ENCODE data around the gene CLIC1. TPM values are rescaled to one million over a fixed set of nuclear protein-coding genes. Genes with fewer than 3 reads are reported as not detected.

CLIC1 gene
- total RNA-seq, 1 experiment from 2014 or later: 432 TPM

- no peaks in the 10 kb centered on the region; the same call in 1 of the 2 replicates for H4K20me1 ChIP-seq (ENCODE audit: insufficient read depth)
- ATAC-seq: peak; percentile 19; the same call in 1 of the 2 replicates
- TF ChIP-seq YY1 (IDR thresholded peaks at IDR 0.05; ENCODE audit: extremely low read depth, insufficient replicate concordance, low read depth, low read length) (peak; percentile 14), REST (IDR thresholded peaks at IDR 0.05; ENCODE audit: low read depth) (no peak)
- H3K9ac ChIP-seq (ENCODE audit: low read length): peak overlapping the region; percentile 82
- ChIA-PET RAD21 (ENCODE audit: low non-redundant PET in 1 of 2, low total read pairs in 2 of 2, uncharacterized antibody in 2 of 2, unreplicated experiment in 2 of 2) (interaction anchor here (0.6 to 1.1 kb wide), 2 partner anchors 40 to 54 kb away, joined by 3 to 4 read pairs; no protein-coding TSS in a partner anchor), POLR2A (interaction anchor here (0.7 to 1.8 kb wide), 3 partner anchors 40 to 105 kb away, joined by 4 to 10 read pairs (median 4); partner anchors contain the start of gene HSPA1B), CTCF (no interaction called here)
- no peak for DNase-seq (ENCODE audit: low read depth, low spot score)
- peaks cover 47% of the 10 kb centered on the region for H3K79me2 ChIP-seq (ENCODE audit: insufficient read depth, low read length)
- no peak overlapping the region for H2AFZ ChIP-seq (ENCODE audit: low read depth, low read length, poor library complexity, severe bottlenecking)
- peaks cover 25 to 31% of the 10 kb centered on the region in 2 experiments for H3K36me3 ChIP-seq (ENCODE audit: control insufficient read depth in 1 of 2, insufficient read depth in 2 of 2, low read length in 2 of 2)
- H3K27me3 ChIP-seq (ENCODE audit: insufficient read depth, low read length): no peaks in the 10 kb centered on the region
- H3K9me3 ChIP-seq (ENCODE audit: control insufficient read depth in 1 of 2, insufficient read depth in 1 of 2, low read depth in 1 of 2, low read length in 2 of 2): no peaks in the 10 kb centered on the region
- H3K27ac ChIP-seq (ENCODE audit: low read depth, low read length): peak overlapping the region; percentile 95
- H3K4me3 ChIP-seq (replicated peaks in 1 of 2; ENCODE audit: low read depth in 1 of 2, low read length in 2 of 2): peak overlapping the region; percentile 74 to 91
- BruUV-seq (replicated peaks): no TSS peak
- peak overlapping the region; percentile 83 for H3K4me2 ChIP-seq (ENCODE audit: low read length)
- no peaks in the 10 kb centered on the region for H3K9me2 ChIP-seq (ENCODE audit: insufficient read depth)
- intact Hi-C loops (cut with micrococcal nuclease): loop anchor here (5.0 kb wide), 2 partner anchors 68 to 97 kb away; partner anchors contain the start of genes CSNK2B and LY6G5B
- peaks cover 38 to 57% of the 10 kb centered on the region in 2 experiments for H3K4me1 ChIP-seq (ENCODE audit: control insufficient read depth in 1 of 2, insufficient read depth in 2 of 2, low read length in 2 of 2)
Measured at GRCh38 chr6:31734821-31735406, 1.4 kb downstream of the CLIC1 start.

All from HCT116 (cell line).